ENCODE measurements around the gene ATOSA. TPM values are rescaled to one million over a fixed set of nuclear protein-coding genes. Genes with fewer than 3 reads are reported as not detected.

Gene ATOSA
- total and polyA plus RNA-seq, 2 of the 13 experiments (the other 11 are each of a cell fraction or from before 2014, with no cell fraction given) = 6.6 to 16.3 TPM

DNA sequence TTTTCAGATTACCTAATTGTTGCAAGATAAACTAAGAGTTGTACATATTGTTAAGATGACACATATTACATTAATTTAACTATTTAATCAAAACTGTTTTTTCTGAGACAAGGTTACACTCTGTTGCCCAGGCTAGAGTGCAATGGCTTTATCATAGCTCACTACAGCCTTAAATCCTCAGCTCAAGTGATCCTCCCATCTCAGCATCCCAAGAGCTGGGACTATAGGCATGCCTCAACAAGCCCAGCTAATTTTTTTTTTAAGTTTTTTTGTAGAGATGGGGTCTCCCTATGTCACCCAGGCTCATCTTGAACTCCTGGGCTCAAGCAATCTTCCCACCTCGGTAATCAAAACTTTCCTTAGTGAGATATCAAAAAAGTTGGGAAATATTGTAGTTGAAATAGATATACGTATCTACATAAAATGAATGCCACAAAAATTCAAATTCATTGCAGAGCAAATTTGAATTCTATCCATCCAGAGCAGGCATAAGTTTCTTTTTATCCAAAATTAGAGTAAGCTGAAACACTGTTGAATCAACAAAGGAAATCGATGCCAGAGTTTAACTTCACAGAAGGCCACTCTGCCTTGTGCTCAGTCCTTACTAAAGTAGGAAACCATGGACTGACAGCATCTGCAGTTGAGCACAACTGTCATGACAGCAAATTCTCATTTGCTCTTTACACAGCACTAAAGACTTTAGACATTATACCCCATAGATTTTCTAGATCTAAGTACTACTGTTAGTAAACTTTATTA lies 15.5 kb downstream of the ATOSA start (continued):
- TF ChIP-seq BRCA1 (CRISPR knock-in tag; IDR thresholded peaks at IDR 0.05) = no peak
- TF ChIP-seq ZNF232 (CRISPR knock-in tag; IDR thresholded peaks at IDR 0.05; ENCODE audit: borderline replicate concordance) = no peak
- no peak for TF ChIP-seq ZSCAN25 (CRISPR knock-in tag; IDR thresholded peaks at IDR 0.05)
- no peak for TF ChIP-seq ZNF562 (CRISPR knock-in tag; IDR thresholded peaks at IDR 0.05; ENCODE audit: borderline replicate concordance)
- TF ChIP-seq, protein P1, sequence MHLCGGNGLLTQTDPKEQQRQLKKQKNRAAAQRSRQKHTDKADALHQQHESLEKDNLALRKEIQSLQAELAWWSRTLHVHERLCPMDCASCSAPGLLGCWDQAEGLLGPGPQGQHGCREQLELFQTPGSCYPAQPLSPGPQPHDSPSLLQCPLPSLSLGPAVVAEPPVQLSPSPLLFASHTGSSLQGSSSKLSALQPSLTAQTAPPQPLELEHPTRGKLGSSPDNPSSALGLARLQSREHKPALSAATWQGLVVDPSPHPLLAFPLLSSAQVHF (CRISPR knock-in tag; IDR thresholded peaks at IDR 0.05) = no peak

DNA sequence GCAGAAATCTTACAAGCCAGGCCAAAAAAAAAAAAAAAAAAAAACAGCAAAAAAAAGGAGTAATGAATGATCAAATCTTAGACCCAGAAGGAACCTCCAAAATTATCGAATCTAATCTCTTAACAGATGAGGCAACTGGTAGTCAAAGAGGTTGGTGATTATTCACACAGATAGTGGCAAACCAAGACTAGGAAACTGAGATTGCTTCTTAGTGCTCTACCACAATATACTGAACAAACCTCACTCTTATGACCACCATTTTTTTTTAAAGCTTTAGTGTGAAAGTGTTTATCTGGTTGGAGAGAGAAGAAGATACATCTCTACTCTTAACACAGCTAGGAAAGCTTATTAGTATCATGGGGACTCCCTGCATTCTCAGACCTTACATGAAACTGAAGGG lies 17.3 kb downstream of the ATOSA start:
- CTCF ChIA-PET (ENCODE audit: low intra/inter-chr PET ratio, low total read pairs) = no interaction called here
- Histone ChIP-seq H3K4me2 (ENCODE audit: low read depth, low read length) (no peak overlapping the region), H3K79me2 (ENCODE audit: insufficient read depth, low read length) (no peaks in the 10 kb centered on the region), H3K27me3 (ENCODE audit: control insufficient read depth in 1 of 2, insufficient read depth in 2 of 2, low read length in 2 of 2) (no peaks in the 10 kb centered on the region), H4K20me1 (ENCODE audit: insufficient read depth, low read length) (no peaks in the 10 kb centered on the region), H2AFZ (ENCODE audit: low read length) (no peak overlapping the region), H3K4me1 (ENCODE audit: insufficient read depth, low read length) (no peaks in the 10 kb centered on the region), H3K4me3 (replicated peaks in 1 of 3; ENCODE audit: insufficient read depth in 1 of 3, low read depth in 2 of 3, low read length in 3 of 3) (no peak overlapping the region), H3K27ac (ENCODE audit: extremely low read length, insufficient read depth, low read length) (no peak overlapping the region), H3K36me3 (replicated peaks in 1 of 2; ENCODE audit: control insufficient read depth in 1 of 2, insufficient read depth in 2 of 2, low read length in 2 of 2) (peaks cover 0 to 10% of the 10 kb centered on the region in 2 experiments; a peak in 2 of 5 replicates), H3K9ac (ENCODE audit: insufficient read depth, low read depth, low read length) (no peak overlapping the region), H3K9me3 (ENCODE audit: low read length) (no peaks in the 10 kb centered on the region)
- BruUV-seq (replicated peaks) = no TSS peak
- 83% methylated on average over 1 of the region's 1 CpG for WGBS (ENCODE audit: low lambda C conversion rate)
- ATAC-seq (no peak), FAIRE-seq (no peak), DNase-seq (ENCODE audit: low spot score) (no peak)
- intact Hi-C loops (cut with micrococcal nuclease; ENCODE audit: unreplicated experiment) (no loop called here), in situ Hi-C loops (cut with HindIII; ENCODE audit: extremely low pct_ligation_motif_present, low pct_unique_long_range_greater_than_20kb) (no loop called here)
- POLR2A ChIA-PET = interaction anchor here (1.3 kb wide), 1 partner anchor 10 kb away, joined by 5 read pairs; no protein-coding TSS in a partner anchor
- TF ChIP-seq AGO2 (optimal IDR thresholded peaks at IDR 0.05; ENCODE audit: low read depth, low read length) = no peak
- TF ChIP-seq ZNF558 (CRISPR knock-in tag; IDR thresholded peaks at IDR 0.05; ENCODE audit: borderline replicate concordance) = no peak
- TF ChIP-seq SAP130 (CRISPR knock-in tag; IDR thresholded peaks at IDR 0.05; ENCODE audit: low read depth) = no peak
- no peak for TF ChIP-seq SYNCRIP (IDR thresholded peaks at IDR 0.05; ENCODE audit: insufficient read depth, low read depth, low read length)
- TF ChIP-seq JDP2 (CRISPR knock-in tag; IDR thresholded peaks at IDR 0.05; ENCODE audit: borderline replicate concordance) = no peak
- TF ChIP-seq, protein P2, sequence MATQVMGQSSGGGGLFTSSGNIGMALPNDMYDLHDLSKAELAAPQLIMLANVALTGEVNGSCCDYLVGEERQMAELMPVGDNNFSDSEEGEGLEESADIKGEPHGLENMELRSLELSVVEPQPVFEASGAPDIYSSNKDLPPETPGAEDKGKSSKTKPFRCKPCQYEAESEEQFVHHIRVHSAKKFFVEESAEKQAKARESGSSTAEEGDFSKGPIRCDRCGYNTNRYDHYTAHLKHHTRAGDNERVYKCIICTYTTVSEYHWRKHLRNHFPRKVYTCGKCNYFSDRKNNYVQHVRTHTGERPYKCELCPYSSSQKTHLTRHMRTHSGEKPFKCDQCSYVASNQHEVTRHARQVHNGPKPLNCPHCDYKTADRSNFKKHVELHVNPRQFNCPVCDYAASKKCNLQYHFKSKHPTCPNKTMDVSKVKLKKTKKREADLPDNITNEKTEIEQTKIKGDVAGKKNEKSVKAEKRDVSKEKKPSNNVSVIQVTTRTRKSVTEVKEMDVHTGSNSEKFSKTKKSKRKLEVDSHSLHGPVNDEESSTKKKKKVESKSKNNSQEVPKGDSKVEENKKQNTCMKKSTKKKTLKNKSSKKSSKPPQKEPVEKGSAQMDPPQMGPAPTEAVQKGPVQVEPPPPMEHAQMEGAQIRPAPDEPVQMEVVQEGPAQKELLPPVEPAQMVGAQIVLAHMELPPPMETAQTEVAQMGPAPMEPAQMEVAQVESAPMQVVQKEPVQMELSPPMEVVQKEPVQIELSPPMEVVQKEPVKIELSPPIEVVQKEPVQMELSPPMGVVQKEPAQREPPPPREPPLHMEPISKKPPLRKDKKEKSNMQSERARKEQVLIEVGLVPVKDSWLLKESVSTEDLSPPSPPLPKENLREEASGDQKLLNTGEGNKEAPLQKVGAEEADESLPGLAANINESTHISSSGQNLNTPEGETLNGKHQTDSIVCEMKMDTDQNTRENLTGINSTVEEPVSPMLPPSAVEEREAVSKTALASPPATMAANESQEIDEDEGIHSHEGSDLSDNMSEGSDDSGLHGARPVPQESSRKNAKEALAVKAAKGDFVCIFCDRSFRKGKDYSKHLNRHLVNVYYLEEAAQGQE (IDR thresholded peaks at IDR 0.05; ENCODE audit: borderline replicate concordance in 1 of 2, low read depth in 1 of 2, low read length in 2 of 2) = no peak
- TF ChIP-seq HNRNPH1 (optimal IDR thresholded peaks at IDR 0.05; ENCODE audit: low read depth, low read length) = no peak
- TF ChIP-seq SRSF4 (IDR thresholded peaks at IDR 0.05; ENCODE audit: low read depth, low read length, poor library complexity, severe bottlenecking) = no peak
- no peak for TF ChIP-seq SMAD3 (CRISPR knock-in tag; IDR thresholded peaks at IDR 0.05)
- TF ChIP-seq FOXJ3 (CRISPR knock-in tag; IDR thresholded peaks at IDR 0.05; ENCODE audit: borderline replicate concordance) = no peak
- no peak for TF ChIP-seq POGK (CRISPR knock-in tag; conservative IDR thresholded peaks at IDR 0.05)

Measured in HepG2 (cell line).